Raji (cell line): ENCODE measurements around the gene POLR1H.

Experiments
- POLR2A ChIP-seq: IDR thresholded peaks from 2 replicates; pipeline ENCODE4 v1.6.1; 2011; ENCODE audit warnings: low read depth, low read length, control low read depth; ENCODE audit not compliant: insufficient read depth

Gene POLR1H, protein sequence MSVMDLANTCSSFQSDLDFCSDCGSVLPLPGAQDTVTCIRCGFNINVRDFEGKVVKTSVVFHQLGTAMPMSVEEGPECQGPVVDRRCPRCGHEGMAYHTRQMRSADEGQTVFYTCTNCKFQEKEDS

DNA sequence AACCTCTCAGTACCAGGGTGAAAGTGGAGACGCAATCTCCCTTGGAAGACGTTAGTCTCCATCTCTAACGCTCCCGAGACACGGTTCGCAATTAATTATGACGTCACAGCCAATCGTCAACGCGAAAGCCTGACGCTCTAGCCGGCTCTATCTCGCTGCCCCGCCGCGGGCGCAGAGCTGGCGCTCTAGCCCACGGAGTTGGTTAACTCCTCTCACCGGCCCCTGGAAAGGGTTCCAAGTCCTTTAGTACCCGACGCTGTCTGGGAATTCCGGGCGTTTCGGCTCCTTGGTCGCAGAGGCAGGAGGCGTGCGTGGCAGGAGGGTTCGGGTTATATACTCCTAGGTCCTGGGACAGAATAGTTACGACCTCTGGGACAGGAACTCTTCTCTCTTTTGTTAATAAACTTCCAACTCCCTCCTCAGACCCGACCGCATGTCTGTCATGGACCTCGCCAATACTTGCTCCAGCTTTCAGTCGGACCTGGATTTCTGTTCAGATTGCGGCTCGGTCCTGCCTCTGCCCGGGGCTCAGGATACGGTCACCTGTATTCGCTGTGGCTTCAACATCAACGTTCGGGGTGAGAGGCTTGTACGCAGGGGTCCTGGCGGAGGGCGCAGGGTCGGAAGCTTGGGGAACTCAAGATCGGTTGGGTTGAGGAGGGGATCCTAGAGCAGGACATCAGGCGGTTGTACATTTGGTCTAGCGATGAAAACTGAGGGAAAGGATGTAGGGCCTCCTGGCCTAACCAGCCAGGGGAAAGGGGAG lies at the start of gene POLR1H:
TSS of gene POLR1H (plus strand) at position 174 of the 766 bp plus-strand sequence. CDS start at position 434, 260 bp downstream.
- TF ChIP-seq POLR2A, result peak; percentile 95

DNA sequence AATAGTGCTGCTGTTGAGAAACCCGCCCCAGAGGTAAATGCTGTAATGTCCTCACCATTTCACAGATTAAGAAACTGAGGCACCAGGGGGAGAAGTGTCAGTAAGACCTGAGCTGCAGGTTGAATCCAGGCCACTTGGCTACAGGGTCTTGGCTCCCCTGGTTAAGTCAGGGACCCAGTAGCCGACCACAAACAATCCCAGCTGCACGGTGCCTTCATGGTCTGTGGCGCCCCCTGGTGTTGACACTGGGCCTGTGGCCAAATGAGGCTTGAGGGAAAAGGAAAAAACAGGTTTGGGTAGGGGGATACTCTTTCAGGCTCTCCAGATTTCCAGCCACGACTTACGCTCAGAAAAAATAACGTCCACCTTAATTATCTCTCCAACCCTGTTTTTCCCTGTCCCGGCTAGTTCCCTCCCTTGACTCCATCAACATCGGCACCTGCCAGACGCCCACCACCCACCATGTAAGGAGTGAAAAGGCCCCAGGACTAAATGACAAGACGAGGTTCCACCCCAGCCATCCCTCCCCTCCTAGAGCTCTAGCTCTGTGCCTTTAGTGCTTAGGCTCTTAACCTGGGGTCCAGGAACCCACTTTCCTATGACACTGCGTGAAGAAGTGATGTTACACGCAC lies 47.7 kb upstream of the POLR1H start:
- no peak for TF ChIP-seq POLR2A

DNA sequence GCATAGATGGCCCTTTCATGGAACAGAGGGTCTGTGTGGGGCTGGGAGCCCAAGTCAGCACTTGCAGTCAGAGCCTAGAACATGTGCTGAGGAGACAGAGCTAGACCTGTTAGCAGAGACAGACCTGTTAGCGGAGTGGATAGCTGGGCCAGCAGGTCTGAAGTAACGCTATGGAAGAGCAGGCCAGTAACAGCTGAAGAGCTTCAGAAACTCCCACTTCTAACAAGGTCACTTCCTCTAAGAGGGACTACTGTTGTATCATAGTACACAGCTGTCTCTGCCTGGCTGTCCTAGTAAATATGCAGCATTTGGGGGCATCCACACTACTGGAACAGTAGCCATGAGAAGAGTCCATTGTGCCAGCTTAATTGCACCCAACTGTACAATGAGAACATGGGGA lies 41.2 kb upstream of the POLR1H start:
- no peak for TF ChIP-seq POLR2A

DNA sequence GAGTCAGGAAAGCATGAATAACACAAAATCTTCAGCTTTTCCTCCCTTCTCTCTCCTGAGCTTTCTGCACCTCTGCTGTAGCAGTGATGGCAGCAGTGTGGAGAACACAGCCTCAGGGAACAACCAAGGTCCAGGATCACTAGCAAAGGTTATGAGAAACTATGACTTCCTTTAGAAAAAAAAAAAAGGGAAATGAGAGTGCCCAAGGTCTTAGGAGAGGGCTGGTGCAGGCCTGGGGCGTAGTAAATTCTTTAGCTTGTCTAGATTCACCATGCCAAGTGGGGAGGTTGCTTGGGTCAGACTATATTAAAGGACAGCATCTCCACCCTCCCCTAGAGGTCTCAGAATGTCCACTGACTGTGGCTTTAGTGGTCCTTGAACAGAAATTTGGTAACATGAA lies 40.4 kb upstream of the POLR1H start:
- TF ChIP-seq POLR2A, result no peak

DNA sequence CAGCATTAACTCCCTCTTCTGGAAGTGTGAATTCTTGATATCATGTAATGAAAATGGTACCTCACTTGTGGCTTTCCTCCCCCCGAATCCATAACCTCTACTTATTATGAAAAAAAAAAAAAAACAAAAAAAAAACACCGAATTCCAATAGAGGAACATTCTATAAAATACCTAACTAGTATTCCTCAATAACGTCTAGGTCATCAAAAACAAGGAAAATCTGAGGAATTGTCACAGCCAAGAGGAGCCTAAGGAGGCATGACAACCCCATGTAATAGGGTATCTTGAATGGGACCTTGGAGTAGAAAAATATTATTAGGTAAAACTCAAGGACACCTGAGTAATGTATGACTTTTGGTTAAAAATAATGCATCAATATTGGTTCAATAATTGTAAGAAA lies 38.9 kb upstream of the POLR1H start:
- no peak for TF ChIP-seq POLR2A

DNA sequence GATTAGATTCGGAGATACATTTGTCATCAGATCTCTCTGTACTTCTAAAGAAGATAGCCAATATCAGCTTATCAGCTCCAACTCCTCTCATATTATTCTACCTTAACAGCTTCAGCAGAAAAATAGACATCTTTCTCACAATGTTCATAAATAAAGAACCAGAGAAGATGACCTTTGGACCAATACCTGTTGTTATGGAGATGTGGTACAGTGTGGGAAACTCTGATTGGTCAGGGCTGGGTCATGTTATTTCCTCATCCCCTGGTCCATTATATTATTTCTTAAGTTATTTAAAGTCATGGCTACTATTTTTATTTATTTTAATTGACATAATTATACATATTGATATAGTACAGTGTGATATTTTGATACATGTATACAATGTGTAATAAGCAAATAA lies 35.9 kb upstream of the POLR1H start:
- no peak for TF ChIP-seq POLR2A

DNA sequence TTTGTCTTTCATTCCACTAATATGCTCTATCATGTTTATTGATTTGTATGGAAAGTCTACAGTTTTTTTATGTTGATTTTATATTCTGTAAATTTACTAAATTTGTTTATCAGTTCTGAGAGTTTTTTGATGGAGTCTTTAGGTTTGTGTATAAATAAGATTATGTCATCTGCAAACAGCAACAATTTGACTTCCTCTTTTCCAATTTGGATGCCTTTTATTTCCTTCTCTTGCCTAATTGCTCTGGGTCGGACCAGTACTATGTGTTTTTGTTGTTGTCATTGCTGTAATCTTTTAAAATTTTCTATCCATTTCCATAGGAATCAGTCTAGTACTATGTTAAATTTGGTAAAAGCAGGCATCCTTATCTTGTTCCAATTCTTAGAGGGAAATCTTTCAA lies 31.5 kb upstream of the POLR1H start:
- TF ChIP-seq POLR2A, result no peak

DNA sequence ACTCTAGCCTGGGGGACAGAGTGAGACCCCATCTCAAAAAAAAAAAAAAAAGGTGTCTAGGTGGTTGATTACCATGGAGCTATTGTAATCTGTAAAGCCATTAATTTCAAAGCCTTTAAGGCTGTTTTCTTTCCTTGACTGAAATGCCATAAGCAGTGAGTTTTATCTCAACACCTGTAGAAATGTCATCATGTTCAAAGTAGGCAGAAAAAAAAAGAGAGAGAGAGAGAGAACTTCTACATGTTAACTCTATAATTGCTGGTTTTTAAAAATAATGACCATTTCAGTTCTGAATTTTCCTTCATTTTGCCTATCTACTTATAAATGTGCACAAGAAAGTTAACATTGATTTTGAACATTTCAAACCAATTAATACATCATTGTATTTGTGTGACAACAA lies 29.7 kb upstream of the POLR1H start:
- TF ChIP-seq POLR2A, result no peak

DNA sequence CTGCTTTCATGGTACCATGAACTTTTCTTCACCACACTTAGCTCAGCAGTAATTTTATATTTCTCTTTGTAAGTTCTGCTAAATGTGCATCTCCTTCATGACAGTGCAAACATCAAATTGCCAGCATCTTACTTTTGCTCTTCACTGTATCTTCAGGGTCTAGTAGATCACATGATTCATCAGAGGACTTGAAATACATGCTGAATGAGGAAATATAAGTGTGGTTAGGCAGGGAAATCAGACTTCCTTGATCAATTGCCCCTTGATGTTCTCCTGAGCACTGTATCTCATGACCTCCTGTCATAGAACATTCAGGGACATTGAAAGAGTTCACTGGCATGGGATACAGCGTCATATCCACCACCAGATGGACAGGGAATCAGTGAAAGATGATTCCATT lies 25.3 kb upstream of the POLR1H start:
- TF ChIP-seq POLR2A, result no peak

DNA sequence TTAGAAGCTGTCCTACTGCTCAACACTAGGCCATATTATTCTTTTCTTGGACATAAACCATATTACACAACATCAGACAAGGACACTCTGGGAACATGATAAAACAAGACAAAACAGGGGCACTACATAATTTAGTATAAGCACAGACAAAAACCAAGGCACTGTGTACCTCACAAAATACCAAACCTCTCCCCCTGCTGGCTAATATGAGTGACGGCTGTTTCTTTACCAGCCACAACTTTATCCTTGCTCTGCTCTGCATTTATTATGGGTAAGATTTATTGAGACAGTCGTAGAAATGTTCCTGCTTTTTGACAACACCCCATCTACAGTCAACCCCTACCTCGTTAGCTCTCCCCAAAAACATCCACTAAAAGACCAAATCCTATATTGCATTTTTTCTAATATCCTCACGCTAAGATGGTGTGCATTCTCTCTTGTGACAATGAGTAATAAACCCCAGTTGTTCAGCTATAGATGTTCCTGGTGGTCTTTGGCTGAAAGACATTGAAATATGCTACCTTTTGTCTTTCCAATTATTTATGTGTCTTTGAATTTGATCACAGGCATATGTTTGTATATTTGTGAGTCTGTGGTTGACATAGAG lies 23.8 kb upstream of the POLR1H start:
- TF ChIP-seq POLR2A, result no peak

DNA sequence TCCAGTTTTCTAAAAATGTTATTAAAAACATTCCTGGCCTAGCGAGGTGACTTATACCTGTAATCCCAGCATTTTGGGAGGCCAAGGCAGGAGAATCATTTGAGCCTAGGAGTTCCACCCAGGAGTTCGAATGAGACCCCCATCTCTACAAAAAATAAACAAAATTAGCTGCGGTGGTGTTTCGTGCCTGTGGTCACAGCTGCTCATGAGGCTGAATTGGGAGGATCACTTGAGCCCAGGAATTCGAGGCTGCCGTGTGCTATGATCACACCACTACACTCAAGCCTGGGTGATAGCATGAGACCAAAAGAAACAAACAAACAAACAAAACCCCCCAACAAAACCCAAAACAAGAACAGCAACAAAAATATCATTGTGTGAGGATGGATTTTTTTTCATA lies 19.8 kb upstream of the POLR1H start:
- no peak for TF ChIP-seq POLR2A

DNA sequence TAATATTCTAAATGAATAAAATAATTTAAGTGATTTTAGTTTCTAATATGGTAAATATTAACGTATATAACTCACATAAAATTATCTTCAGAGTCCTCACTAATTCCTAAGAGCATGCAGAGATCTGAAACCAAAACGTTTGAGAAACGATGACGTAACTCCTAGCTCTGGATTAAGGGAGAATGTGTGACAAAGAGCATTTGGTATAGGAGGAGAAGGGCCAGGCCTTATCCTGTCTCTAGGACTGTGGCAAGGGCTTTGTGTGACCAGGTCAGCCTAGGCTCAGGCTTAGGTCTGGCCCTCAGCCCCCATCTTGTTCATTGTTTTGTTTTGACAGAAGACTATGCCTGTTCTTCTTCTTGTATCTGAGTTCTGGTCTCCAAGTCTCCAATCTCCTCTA lies 19.2 kb upstream of the POLR1H start:
- TF ChIP-seq POLR2A, result no peak

DNA sequence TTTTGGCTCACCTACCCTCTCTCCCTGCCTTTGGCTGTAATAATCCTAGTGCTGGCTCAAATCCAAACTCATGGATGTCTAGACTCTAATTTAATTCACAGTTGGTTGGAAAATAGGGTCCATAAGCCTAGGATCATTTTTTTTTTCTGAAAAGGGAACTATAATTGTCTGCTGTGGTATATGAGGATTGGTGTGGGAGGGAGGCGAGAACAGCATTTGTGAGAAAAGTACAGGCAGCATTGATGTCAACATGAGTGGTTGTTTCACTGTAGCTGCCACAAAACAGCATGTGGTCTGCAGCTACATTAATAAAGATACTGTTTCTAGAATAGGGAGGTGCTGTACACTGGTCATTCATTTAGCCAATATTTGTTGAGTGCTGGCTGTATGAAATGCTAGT lies 18.6 kb upstream of the POLR1H start:
- no peak for TF ChIP-seq POLR2A

DNA sequence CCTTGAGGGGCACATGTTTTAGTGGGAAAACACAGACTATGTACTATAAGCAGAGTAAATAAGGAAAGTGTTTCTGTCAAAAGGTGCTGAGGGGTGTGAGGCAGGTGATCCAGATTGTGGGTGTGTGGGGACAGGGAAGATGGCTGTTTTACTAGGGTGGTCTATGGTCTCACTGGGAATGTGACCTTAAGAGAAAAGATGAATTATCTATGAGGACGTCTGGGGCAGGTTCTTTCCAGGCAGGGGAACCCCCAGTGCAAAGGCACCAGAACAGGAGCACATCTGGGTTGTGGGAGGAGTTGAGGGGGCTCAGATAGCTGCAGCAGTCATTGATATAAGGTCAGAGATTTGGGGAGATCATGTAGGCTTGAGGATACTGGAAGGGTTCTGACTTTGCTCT lies 18.2 kb upstream of the POLR1H start:
- TF ChIP-seq POLR2A, result no peak

DNA sequence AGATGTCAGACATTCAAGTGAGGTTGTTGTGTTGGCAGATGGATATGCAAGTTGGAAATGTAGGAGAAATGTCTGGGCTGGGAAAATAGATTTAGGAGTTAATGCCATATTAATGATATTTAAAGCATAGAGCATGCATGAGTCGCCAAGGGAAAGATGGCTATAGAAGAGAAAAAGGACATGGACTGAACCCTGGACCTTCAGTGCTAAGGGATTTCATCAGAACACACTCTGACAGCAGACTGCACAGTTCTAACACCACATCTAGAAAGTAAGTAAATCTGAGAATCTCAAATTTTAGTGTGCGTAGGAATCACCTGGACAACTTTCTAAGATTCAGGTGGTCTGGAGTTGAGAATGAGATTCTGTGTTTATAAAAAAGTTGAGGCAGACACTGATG lies 17.3 kb upstream of the POLR1H start:
- no peak for TF ChIP-seq POLR2A

DNA sequence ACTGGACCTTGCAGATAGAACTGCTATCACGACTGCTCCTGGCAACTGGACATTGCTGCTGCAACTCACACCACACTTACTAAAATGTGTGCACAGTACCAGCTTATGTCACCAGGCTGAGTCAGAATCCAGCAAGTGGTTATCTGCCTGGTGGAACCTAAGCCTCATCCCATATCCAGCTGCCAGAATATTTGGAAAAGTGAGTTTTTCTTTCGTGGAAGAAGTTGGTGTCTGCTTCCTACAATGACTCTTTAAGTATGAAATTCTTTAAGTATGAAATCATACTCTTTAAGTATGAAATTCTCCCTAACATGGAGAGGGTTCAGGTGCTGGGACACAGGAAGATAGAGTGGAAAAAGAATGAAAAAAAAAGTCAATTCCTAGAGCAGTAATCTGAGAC lies 16.4 kb upstream of the POLR1H start:
- no peak for TF ChIP-seq POLR2A
